HG03439 (cell line): ENCODE results near the gene GNAQ.

Source experiments
- ATAC-seq: cut with Tn5 transposase; IDR thresholded peaks from one replicate; pipeline ENCODE4 v1.9.1; 2021; ENCODE audit warnings: mild to moderate bottlenecking, moderate library complexity; ENCODE audit not compliant: unreplicated experiment

GNAQ gene

DNA sequence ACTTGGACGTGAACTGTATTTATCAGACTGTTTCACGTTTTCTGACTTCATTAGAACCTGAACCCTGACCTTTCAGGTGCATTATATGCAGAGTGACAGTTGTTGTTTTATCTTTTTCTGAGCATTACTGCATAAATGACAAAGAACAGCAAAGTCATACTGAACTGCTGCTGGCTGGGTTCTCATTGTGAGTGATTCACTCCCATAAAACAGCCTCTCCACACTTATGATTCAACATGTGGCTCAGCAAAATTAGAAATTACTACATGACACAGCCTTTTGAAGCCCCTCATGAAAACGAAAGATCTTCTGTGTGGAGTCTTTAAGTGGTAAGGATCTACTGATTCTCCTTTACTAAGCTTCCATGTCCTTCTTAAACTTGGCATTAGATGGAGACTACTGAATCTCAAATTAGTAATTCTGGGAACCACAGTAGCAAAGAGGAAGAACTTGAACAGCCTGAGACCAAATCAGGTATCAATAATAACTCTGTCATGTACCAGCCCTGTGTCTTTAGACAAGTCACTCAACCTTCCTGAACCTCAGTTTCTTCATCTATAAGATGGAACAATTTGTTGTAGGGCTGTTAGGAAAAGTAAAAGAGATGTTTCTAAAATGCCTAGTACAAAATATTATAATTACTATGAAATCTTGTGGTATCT, 211.2 kb downstream of the GNAQ start:
- ATAC-seq = no peak

- ATAC-seq = no peak
Measured at GRCh38 chr9:77819657-77820056, 212.0 kb downstream of the GNAQ start.

GRCh38 chr9:77817590-77818311, 213.9 kb downstream of the GNAQ start:
- peak; percentile 65 for ATAC-seq

DNA sequence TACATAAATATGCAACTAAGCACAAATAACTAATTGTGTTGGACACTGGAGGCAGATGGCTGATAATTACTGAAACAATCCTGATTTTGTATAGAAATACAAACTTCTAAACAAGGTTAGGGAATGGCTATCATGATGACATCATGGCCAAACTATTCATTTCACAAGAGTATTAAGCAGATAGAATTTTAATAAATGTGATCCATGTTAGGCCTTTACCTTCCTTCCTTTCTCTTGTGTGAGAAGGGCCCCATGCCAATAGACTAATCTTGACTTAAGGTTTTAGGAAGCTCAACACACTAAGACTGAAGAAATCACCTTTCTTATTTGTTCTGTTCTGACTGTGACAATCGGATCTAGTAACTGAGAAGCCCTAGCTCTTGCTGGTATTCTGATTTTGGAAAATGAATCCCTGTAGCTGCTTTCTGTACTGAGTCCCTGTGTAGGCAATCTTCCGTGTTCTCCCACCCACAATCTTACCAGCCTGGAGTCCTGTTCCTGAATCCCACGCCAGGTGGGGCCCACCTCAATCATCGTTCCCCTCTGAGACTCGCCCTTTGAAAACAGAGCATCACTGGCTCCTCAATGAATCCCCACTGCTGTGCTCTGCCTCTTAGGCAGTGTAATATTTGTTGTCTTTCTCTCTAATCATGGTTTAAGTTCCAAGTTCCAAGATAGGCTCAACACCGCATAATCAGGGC, 214.8 kb downstream of the GNAQ start:
- no peak for ATAC-seq

DNA sequence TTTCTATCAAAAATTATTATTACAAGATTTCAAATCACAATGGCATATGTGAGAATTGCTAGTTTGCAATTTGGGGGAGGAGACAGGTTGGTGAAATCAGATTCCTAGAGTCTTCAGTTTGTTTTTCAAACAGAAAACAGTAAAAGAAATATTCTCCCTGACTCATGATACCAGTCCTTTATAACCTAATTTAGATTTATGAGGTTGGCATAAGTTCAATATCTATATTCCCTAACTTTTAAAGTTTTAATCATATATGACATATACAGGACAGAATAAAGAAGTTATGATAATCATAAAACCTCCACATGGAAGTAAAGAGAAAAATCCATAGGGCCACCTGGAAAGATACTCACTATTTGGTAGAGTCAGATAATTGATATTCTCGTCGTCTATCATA, 216.4 kb downstream of the GNAQ start:
- ATAC-seq = no peak

GRCh38 chr9:77811832-77812231, 219.8 kb downstream of the GNAQ start:
- no peak for ATAC-seq

DNA sequence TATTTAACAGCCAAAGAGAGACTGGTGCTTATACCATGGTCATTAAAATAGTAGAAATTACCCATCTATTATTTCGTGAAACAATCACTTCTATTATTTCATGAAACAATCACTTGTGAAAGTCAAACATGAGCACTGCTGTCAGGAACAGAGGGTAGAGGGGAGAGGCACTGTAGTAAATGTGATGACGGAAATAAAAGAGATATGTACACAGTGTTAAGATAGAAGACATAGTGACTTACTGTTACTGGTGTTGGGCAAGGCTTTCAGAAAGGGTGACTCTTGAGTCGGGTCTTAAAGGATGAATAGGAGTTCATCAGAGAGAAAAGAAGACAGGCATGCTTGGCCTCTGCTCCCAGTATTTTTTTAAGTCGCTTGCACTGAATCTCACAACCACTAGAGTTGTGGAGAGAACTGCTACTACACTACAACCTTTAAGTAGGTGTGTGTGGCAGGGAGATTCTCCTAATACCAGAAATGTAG, 220.9 kb downstream of the GNAQ start:
- no peak for ATAC-seq

DNA sequence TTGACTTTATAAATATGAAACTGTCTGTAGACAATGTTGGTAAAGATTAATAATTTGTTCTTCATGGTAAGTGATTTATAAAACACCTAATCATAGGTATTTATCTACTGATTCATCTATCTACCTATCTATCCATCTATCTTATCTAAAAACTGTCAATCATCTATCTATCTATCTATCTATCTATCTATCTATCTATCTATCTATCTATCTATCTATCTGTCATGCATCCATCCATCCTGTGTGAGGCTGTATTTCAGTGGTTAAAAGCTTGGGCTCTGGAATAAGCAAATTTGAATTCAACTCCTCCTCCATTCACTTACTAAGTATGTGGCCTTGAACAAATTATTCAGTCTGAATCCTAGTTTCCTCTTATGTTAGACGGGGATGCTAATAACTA, 221.6 kb downstream of the GNAQ start:
- ATAC-seq = no peak

- ATAC-seq = no peak
Measured at GRCh38 chr9:77809552-77809951, 222.1 kb downstream of the GNAQ start.

DNA sequence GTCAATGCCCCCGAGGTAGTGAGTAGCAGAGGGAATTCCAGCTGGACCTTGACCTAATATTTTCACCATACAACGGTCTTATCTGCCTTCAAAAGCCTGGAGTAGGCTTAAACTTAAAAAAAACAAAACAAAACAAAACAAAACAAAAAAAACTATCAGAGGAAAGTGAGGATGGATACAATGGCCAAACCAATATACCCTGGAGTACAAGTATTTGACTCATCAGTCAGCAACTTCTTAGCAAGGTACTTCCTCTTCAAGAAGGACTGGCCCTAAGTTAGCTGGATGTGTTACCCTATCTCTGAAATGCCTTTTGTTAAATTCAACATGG, 222.9 kb downstream of the GNAQ start:
- ATAC-seq = no peak

GRCh38 chr9:77807846-77808750, 223.5 kb downstream of the GNAQ start:
- ATAC-seq = no peak

DNA sequence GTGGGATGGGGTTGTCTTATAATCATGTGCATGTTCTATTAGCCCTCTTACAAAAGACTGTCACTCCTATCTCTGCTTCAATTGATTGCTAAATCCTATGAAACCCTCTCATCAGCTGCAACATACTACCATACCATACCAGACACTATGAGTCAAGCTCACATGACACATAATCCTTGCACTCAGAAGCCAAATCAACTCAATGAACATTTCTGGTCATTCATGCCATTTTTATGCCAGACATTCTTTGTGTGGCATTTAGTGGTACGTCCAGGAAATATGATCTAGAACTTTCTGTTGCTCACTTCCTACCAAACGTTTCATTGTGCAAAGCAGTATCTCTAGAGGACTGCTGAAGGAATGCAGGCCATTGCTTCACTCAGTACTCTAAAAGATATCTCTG, 224.3 kb downstream of the GNAQ start:
- ATAC-seq = no peak

- ATAC-seq = no peak
Measured at GRCh38 chr9:77806741-77807140, 224.9 kb downstream of the GNAQ start.

DNA sequence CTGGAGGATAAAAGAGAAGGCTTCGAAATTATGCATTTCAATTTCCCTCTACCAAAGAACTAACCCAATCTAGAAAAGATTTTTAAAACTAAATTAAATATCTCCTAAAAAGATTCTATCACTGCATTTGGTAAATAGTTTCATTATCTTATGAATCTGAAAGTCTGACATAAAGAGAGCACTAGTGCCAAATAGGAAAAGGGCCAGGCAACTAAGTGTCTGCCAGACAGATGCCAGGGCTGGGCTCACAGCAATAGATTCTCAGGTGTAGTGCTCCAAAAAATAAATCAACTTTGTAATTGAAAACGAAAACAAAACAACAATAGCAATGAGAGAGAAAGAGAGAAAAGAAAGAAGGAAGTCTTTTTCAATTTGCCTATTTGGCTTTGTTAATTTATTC, 225.8 kb downstream of the GNAQ start:
- ATAC-seq = no peak

- no peak for ATAC-seq
Measured at GRCh38 chr9:77803423-77803822, 228.2 kb downstream of the GNAQ start.

- no peak for ATAC-seq
Measured at GRCh38 chr9:77802515-77803293, 228.9 kb downstream of the GNAQ start.

DNA sequence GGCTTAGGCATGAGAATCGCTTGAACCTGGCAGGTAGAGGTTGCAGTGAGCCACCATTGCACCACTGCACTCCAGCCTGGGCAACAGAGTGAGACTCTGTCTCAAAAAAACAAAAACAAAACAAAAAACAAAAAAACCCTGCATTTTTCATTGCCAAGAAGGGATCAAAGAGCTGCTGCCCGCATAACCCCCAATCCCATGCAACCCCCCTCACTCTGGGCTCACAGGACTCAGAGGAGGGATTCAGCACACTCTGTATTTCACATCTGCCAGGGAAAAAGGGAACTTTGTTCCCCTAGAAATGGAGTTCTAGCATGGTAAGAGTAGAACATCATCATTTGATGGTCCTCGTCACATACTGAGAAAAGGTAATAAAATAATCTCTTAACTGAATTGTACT, 229.5 kb downstream of the GNAQ start:
- no peak for ATAC-seq

DNA sequence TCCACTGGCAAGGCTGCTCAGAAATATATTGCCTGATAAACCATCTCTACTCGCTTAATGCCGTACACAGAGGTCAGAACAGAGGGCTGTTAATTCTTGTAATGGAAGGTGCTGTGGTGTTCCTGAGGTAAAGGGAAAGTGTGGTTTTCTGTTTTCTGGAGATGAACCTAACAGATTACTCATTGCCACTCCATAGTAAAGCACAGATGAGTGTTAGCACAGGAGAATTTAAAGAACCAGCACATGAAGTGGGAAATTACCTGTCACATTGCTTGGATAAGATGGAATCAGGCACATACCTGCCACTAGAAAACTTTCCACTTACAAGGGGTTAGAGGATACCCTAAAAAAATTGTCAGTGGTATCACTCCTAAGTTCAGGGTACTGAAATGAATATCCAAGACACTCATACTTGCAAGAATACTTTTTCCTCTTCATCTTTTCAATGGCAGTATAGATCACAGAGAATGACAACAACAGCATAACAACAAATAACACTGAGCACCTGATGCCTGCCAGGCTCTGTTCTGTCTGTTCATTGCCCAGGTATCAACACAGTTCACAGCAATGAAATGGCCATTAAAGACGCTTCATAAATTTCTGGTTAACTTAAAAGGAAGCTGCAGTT, 230.6 kb downstream of the GNAQ start:
- no peak for ATAC-seq

GRCh38 chr9:77798140-77798539, 233.5 kb downstream of the GNAQ start:
- no peak for ATAC-seq

DNA sequence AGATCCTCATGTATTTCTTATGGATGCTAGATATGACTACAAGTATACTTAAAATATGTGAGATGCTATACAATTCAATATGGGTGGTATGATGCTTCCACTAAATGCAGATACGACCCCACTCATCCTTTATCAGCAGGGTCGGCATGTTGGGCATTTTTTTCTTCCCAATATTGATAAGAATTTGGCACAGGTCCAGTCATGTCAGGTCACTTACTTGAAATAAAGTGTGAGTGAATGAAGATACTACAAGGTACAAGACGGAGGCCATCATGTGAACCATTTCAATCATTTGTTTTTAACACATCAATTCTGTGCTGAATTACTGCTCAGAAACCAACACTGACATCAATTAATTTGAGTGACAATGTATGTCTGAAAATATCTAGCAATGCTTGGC, 236.6 kb downstream of the GNAQ start:
- ATAC-seq = no peak
